DMS79 treated with DMSO at 0.1 percent for 48 hours (cell line): ENCODE data around the gene BEAN1.
"Not testable (repeated sequence)": the region's sequence is repeated elsewhere in the genome, so short reads cannot be mapped to it uniquely, and the experiment has no call there.

Experiments used
- DNase-seq: peaks from one replicate; lab custom pipeline; 2025; lab: John Stamatoyannopoulos, UW

BEAN1 gene

GRCh38 chr16:66486199-66486772, 59.2 kb downstream of the BEAN1 start:
- DNase-seq, result no peak

- DNase-seq, result peak; percentile 5
Observed at GRCh38 chr16:66486773-66487579, 59.9 kb downstream of the BEAN1 start.

GRCh38 chr16:66487580-66488275, 60.6 kb downstream of the BEAN1 start:
- DNase-seq, result no peak

GRCh38 chr16:66488505-66488904, 61.4 kb downstream of the BEAN1 start:
- DNase-seq, result no peak

- no peak for DNase-seq
Observed at GRCh38 chr16:66489385-66489784, 62.3 kb downstream of the BEAN1 start.

GRCh38 chr16:66489818-66490217, 62.7 kb downstream of the BEAN1 start:
- DNase-seq, result no peak

GRCh38 chr16:66490774-66491715, 64.0 kb downstream of the BEAN1 start:
- DNase-seq, result no peak

- no peak for DNase-seq
Observed at GRCh38 chr16:66491716-66492064, 64.6 kb downstream of the BEAN1 start.

- DNase-seq, result no peak
Observed at GRCh38 chr16:66493490-66494401, 66.7 kb downstream of the BEAN1 start.

- no peak for DNase-seq
Observed at GRCh38 chr16:66494916-66495315, 67.8 kb downstream of the BEAN1 start.

- no peak for DNase-seq
Observed at GRCh38 chr16:66495440-66495839, 68.3 kb downstream of the BEAN1 start.

- not testable (repeated sequence) for DNase-seq
Observed at GRCh38 chr16:66496226-66496625, 69.1 kb downstream of the BEAN1 start.

GRCh38 chr16:66497921-66498320, 70.8 kb downstream of the BEAN1 start:
- not testable (repeated sequence) for DNase-seq

- not testable (repeated sequence) for DNase-seq
Observed at GRCh38 chr16:66501563-66501962, 74.5 kb downstream of the BEAN1 start.

GRCh38 chr16:66502020-66502913, 75.2 kb downstream of the BEAN1 start:
- DNase-seq, result no peak

- no peak for DNase-seq
Observed at GRCh38 chr16:66503030-66503429, 75.9 kb downstream of the BEAN1 start.

- DNase-seq, result no peak
Observed at GRCh38 chr16:66503612-66504011, 76.5 kb downstream of the BEAN1 start.

- DNase-seq, result no peak
Observed at GRCh38 chr16:66507731-66508239, 80.7 kb downstream of the BEAN1 start.

GRCh38 chr16:66508248-66508913, 81.3 kb downstream of the BEAN1 start:
- no peak for DNase-seq
